Caco-2 (cell line): ENCODE results near the gene PRPH. TPM values are rescaled to one million over a fixed set of nuclear protein-coding genes. Genes with fewer than 3 reads are reported as not detected.

Experiments used
- BruUV-seq: library from RNA; stranded (reverse); fragments of 400-500 nt; replicated peaks from 2 replicates; lab custom pipeline; 2021; lab: Mats Ljungman, UMichigan
- CTCF ChIA-PET: fragments of 300-600 bp; sonication (Branson Sonifier 250); formaldehyde crosslinking; loops from one replicate; lab custom pipeline; 2022; ENCODE audit warnings: antibody characterized with exemption; lab: Charles Lee
- POLR2A ChIA-PET: fragments of 300-600 bp; sonication (Branson Sonifier 250); formaldehyde crosslinking; loops from one replicate; lab custom pipeline; 2022; ENCODE audit warnings: antibody characterized with exemption; lab: Charles Lee
- DNase-seq, 2 experiments: peaks; one replicate each; pipeline versions ENCODE4 v3.0.0 to v3.0.0-alpha.2; 2020 to 2022
- H3K27me3 ChIP-seq: replicated peaks from 2 replicates; pipeline ENCODE4 v1.6.0; 2011; ENCODE audit warnings: low read length; ENCODE audit not compliant: control insufficient read depth, insufficient read depth
- H3K36me3 ChIP-seq: 2 replicates; pipeline ENCODE4 v1.5.1; 2011; ENCODE audit warnings: low read length; ENCODE audit not compliant: control insufficient read depth, insufficient read depth
- H3K4me1 ChIP-seq: fragments of 250-450 bp; sonication (Bioruptor Pico); 2 replicates; pipeline ENCODE4 v1.5.1; 2020; ENCODE audit warnings: mild to moderate bottlenecking
- H3K4me3 ChIP-seq: 2 replicates; pipeline ENCODE4 v1.5.1; 2011; ENCODE audit warnings: low read depth, mild to moderate bottlenecking, control low read depth, low read length
- H3K9me3 ChIP-seq: fragments of 250-450 bp; sonication (Bioruptor Pico); 2 replicates; pipeline ENCODE4 v1.5.1; 2020; ENCODE audit warnings: mild to moderate bottlenecking, moderate library complexity
- H3K27ac Mint-ChIP-seq: one replicate; pipeline ENCODE4 v1.8.0; 2022; ENCODE audit warnings: mixed read lengths; ENCODE audit not compliant: unreplicated experiment
- H3K27me3 Mint-ChIP-seq: one replicate; pipeline ENCODE4 v1.8.0; 2022; ENCODE audit warnings: mixed read lengths; ENCODE audit not compliant: insufficient read depth, unreplicated experiment
- H3K36me3 Mint-ChIP-seq: one replicate; pipeline ENCODE4 v1.8.0; 2022; ENCODE audit warnings: mild to moderate bottlenecking, mixed read lengths; ENCODE audit not compliant: insufficient read depth, unreplicated experiment
- H3K4me1 Mint-ChIP-seq: one replicate; pipeline ENCODE4 v1.8.0; 2022; ENCODE audit warnings: low read depth, mixed read lengths; ENCODE audit not compliant: unreplicated experiment
- H3K4me3 Mint-ChIP-seq: one replicate; pipeline ENCODE4 v1.8.0; 2022; ENCODE audit warnings: mild to moderate bottlenecking, moderate library complexity, mixed read lengths; ENCODE audit not compliant: unreplicated experiment
- H3K9me3 Mint-ChIP-seq: one replicate; pipeline ENCODE4 v1.8.0; 2022; ENCODE audit warnings: mixed read lengths; ENCODE audit not compliant: unreplicated experiment
- CTCF ChIP-seq, 2 experiments: fragments of 200-600 bp in 1 of 2; IDR thresholded peaks; 1 replicate in 1 of 2; 2 replicates in 1 of 2; pipeline versions ENCODE4 v1.5.1 to v1.8.0; 2011 to 2022; ENCODE audit warnings: antibody characterized with exemption in 1 of 2, control low read depth in 1 of 2, inconsistent platforms in 1 of 2, low read depth in 1 of 2, low read length in 1 of 2, mild to moderate bottlenecking in 1 of 2, moderate library complexity in 1 of 2; ENCODE audit not compliant: insufficient read depth in 1 of 2, severe bottlenecking in 1 of 2, unreplicated experiment in 1 of 2
- intact Hi-C: fragments of 100-400 bp; cut with micrococcal nuclease; formaldehyde crosslinking; loops from one replicate; pipeline ENCODE4 v1.10.0; 2022; ENCODE audit not compliant: unreplicated experiment
- total RNA-seq: library from RNA; stranded (reverse); gene quantifications from 2 replicates; pipeline ENCODE4 v1.2.3, GENCODE V29; 2022

The PRPH gene
- total RNA-seq, 1 experiment from 2014 or later = 4.9 TPM

DNA sequence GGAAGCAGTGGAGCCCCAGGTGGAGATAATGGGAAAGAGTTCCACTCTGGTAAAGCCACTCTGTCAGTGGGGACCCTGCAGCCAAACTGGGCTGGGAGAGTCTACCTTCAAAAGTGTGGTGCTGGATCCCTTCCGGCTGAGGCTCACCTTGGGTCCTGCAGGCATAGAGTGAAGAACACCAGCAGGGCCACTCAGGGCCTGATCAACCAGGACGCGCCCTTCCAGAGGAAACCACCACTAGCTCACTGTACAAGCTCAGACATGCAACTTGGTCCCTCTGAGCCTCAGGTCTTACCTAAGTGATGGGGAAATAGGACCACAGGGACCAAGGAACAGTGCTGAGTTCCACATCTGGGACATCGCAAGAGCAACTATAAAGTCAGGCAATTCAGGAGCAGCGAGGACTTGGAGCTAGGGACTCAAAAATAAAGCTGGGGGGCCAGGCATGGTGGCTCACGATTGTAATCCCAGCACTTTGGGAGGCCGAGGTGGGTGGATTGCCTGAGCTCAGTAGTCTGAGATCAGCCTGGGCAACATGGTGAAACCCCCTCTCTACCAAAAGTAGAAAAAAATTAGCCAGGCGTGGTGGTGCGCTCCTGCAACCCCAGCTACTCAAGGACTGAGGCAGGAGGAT is 5.9 kb upstream of the PRPH start:
- Histone ChIP-seq H3K4me1 (no peaks in the 10 kb centered on the region), H3K4me3 (no peak overlapping the region), H3K27me3 (no peaks in the 10 kb centered on the region), H3K36me3 (no peaks in the 10 kb centered on the region), H3K9me3 (no peaks in the 10 kb centered on the region)
- H3K36me3 Mint-ChIP-seq = no peaks in the 10 kb centered on the region
- intact Hi-C loops = loop anchor here (1.0 to 2.0 kb wide), 5 partner anchors 8 to 225 kb away; partner anchors contain the start of genes DNAJC22 and TROAP
- H3K4me1 Mint-ChIP-seq = peaks cover 6% of the 10 kb centered on the region
- H3K4me3 Mint-ChIP-seq = no peak overlapping the region
- BruUV-seq = no TSS peak
- ChIA-PET CTCF (interaction anchor here (0.6 to 2.4 kb wide), 16 partner anchors 9 to 292 kb away, joined by 3 to 41 read pairs (median 6); partner anchors contain the start of genes C1QL4 and TROAP), POLR2A (interaction anchor here (0.5 to 0.9 kb wide), 2 partner anchors 34 to 68 kb away, joined by 3 read pairs; partner anchors contain the start of gene TROAP)
- H3K27me3 Mint-ChIP-seq = peaks cover 3% of the 10 kb centered on the region
- H3K9me3 Mint-ChIP-seq = no peaks in the 10 kb centered on the region
- no peak for TF ChIP-seq CTCF (IDR thresholded peaks at IDR 0.05; ENCODE audit: insufficient read depth in 1 of 2, low read depth in 1 of 2, low read length in 1 of 2, severe bottlenecking in 1 of 2, unreplicated experiment in 1 of 2)
- DNase-seq = peak in 1 of 2 experiments; percentile 30
- H3K27ac Mint-ChIP-seq = no peak overlapping the region

- Mint-ChIP-seq H3K27ac (no peak overlapping the region), H3K9me3 (no peaks in the 10 kb centered on the region), H3K36me3 (no peaks in the 10 kb centered on the region), H3K4me3 (no peak overlapping the region), H3K27me3 (peaks cover 3% of the 10 kb centered on the region), H3K4me1 (peaks cover 7% of the 10 kb centered on the region)
- intact Hi-C loops = no loop called here
- POLR2A ChIA-PET = interaction anchor here (1.2 kb wide), 1 partner anchor 74 kb away, joined by 4 read pairs; the partner anchor contains the start of gene SPATS2
- H3K27me3 ChIP-seq = no peaks in the 10 kb centered on the region
- CTCF ChIA-PET = interaction anchor here (1.1 to 1.8 kb wide), 3 partner anchors 30 to 55 kb away, joined by 3 to 7 read pairs (median 3); partner anchors contain the start of gene TROAP
- no peak overlapping the region for H3K4me3 ChIP-seq
- no peaks in the 10 kb centered on the region for H3K36me3 ChIP-seq
- BruUV-seq = no TSS peak
- H3K9me3 ChIP-seq = no peaks in the 10 kb centered on the region
- DNase-seq = peak in 1 of 2 experiments; percentile 32
- H3K4me1 ChIP-seq = 0 out of 2 replicates have a peak, but pooled peaks cover under 1% of the 10 kb centered on the region
- no peak for TF ChIP-seq CTCF (IDR thresholded peaks at IDR 0.05; ENCODE audit: insufficient read depth in 1 of 2, low read depth in 1 of 2, low read length in 1 of 2, severe bottlenecking in 1 of 2, unreplicated experiment in 1 of 2)
These were observed 2.3 kb upstream of the PRPH start for GRCh38 chr12:49292729-49293055.

GRCh38 chr12:49293056-49293956 is 1.6 kb upstream of the PRPH start:
- DNase-seq = peak in 1 of 2 experiments; percentile 37
- no peaks in the 10 kb centered on the region for H3K9me3 Mint-ChIP-seq
- BruUV-seq = no TSS peak
- POLR2A ChIA-PET = interaction anchor here (1.2 kb wide), 1 partner anchor 74 kb away, joined by 4 read pairs; the partner anchor contains the start of gene SPATS2
- CTCF ChIA-PET = interaction anchor here (1.8 kb wide), 1 partner anchor 55 kb away, joined by 7 read pairs; no protein-coding TSS in a partner anchor
- 0 out of 2 replicates have a peak, but pooled peaks cover 5% of the 10 kb centered on the region for H3K4me1 ChIP-seq
- no peak overlapping the region for H3K4me3 Mint-ChIP-seq
- no peak overlapping the region for H3K27ac Mint-ChIP-seq
- H3K27me3 ChIP-seq = no peaks in the 10 kb centered on the region
- H3K4me1 Mint-ChIP-seq = peaks cover 5% of the 10 kb centered on the region
- no peaks in the 10 kb centered on the region for H3K36me3 Mint-ChIP-seq
- no peaks in the 10 kb centered on the region for H3K36me3 ChIP-seq
- no peak for TF ChIP-seq CTCF (IDR thresholded peaks at IDR 0.05; ENCODE audit: insufficient read depth in 1 of 2, low read depth in 1 of 2, low read length in 1 of 2, severe bottlenecking in 1 of 2, unreplicated experiment in 1 of 2)
- no peaks in the 10 kb centered on the region for H3K27me3 Mint-ChIP-seq
- intact Hi-C loops = no loop called here
- no peaks in the 10 kb centered on the region for H3K9me3 ChIP-seq
- H3K4me3 ChIP-seq = no peak overlapping the region
